ENCODE results near the gene GSKIP. TPM values are rescaled to one million over a fixed set of nuclear protein-coding genes. Genes with fewer than 3 reads are reported as not detected.

GSKIP gene
- total RNA-seq, 2 donors from 2014 or later, result 43.7 to 44.4 TPM

GRCh38 chr14:96390965-96391292 lies 27.6 kb downstream of the GSKIP start:
- Histone ChIP-seq H3K27me3 (ENCODE audit: control insufficient read depth, insufficient read depth, low read length, poor library complexity, severe bottlenecking) (peaks cover 24% of the 10 kb centered on the region), H3K9ac (ENCODE audit: extremely low read depth, low read length, poor library complexity, severe bottlenecking) (peak overlapping the region; percentile 67), H3K4me3 (ENCODE audit: low read length) (peak overlapping the region; percentile 92), H3K27ac (ENCODE audit: low read depth, low read length) (no peak overlapping the region), H3K36me3 (ENCODE audit: control insufficient read depth, insufficient read depth, low read length) (peaks cover 14% of the 10 kb centered on the region), H3K9me3 (ENCODE audit: control insufficient read depth, low read length) (no peaks in the 10 kb centered on the region), H3K4me1 (ENCODE audit: control insufficient read depth, insufficient read depth, low read length) (no peaks in the 10 kb centered on the region)
- H3K4me1 Mint-ChIP-seq, result no peaks in the 10 kb centered on the region
- peaks cover 4% of the 10 kb centered on the region for H3K36me3 Mint-ChIP-seq (ENCODE audit: low read depth)
- no peak overlapping the region for H3K27ac Mint-ChIP-seq
- TF ChIP-seq, protein P1, sequence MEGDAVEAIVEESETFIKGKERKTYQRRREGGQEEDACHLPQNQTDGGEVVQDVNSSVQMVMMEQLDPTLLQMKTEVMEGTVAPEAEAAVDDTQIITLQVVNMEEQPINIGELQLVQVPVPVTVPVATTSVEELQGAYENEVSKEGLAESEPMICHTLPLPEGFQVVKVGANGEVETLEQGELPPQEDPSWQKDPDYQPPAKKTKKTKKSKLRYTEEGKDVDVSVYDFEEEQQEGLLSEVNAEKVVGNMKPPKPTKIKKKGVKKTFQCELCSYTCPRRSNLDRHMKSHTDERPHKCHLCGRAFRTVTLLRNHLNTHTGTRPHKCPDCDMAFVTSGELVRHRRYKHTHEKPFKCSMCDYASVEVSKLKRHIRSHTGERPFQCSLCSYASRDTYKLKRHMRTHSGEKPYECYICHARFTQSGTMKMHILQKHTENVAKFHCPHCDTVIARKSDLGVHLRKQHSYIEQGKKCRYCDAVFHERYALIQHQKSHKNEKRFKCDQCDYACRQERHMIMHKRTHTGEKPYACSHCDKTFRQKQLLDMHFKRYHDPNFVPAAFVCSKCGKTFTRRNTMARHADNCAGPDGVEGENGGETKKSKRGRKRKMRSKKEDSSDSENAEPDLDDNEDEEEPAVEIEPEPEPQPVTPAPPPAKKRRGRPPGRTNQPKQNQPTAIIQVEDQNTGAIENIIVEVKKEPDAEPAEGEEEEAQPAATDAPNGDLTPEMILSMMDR (conservative IDR thresholded peaks at IDR 0.05), result no peak
- H3K9me3 Mint-ChIP-seq, result no peaks in the 10 kb centered on the region
- 15 to 18% methylated on average over 4 to 13 of the region's 13 CpGs for WGBS, 2 experiments (ENCODE audit: insufficient coverage in 1 of 2, insufficient read length in 1 of 2)
- H3K4me3 Mint-ChIP-seq, result peak overlapping the region; percentile 69
- DNase-seq, result no peak
- H3K27me3 Mint-ChIP-seq (ENCODE audit: insufficient read depth), result peaks cover 41% of the 10 kb centered on the region

DNA sequence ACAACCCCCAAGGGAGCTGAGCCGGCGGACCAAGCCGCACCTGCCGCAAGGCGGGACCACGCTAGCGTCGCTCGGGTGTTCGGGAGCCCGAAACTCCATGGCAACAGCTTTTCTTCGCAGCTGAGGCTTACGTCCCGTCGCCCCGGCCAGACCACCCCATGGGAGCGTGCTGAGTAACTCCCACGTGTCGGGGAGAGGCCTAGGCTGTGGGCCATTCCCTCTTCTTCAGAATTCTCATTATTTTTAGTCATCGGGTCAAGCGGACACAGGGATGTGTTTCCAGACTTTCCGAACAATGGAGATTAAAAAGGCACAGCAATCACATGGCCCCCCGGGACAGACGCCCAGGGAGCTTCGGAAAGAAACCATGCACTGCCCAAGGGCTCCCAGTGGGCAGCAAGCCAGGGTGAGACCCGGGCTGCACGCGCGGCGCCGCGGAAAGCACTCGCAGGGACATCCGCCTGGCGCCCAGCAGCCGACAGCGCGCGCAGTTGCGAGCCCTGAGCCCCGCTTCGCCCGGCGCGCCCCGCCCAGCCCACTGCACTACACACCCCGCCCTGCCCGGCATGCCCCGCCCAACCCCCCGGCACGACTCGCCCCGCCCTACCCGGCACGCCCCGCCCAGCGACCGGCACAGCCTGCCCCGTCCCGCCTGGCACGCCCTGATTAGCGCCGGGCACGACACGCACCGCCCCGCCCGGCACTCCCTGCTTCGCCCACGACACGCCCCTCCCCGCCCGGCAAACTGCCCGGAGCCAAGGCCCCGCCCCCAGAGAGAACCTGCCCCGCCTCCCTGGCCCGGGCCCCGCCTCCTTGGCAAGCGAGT lies 28.2 kb downstream of the GSKIP start:
- H3K27ac ChIP-seq (ENCODE audit: low read depth, low read length), result peak overlapping the region; percentile 70
- Mint-ChIP-seq H3K9me3 (no peaks in the 10 kb centered on the region), H3K36me3 (ENCODE audit: low read depth) (peaks cover 4% of the 10 kb centered on the region), H3K27ac (no peak overlapping the region), H3K4me3 (peak overlapping the region; percentile 69), H3K4me1 (no peaks in the 10 kb centered on the region), H3K27me3 (ENCODE audit: insufficient read depth) (peaks cover 41% of the 10 kb centered on the region)
- TF ChIP-seq, protein P1 (conservative IDR thresholded peaks at IDR 0.05), result no peak
- H3K4me1 ChIP-seq (ENCODE audit: control insufficient read depth, insufficient read depth, low read length), result no peaks in the 10 kb centered on the region
- no peaks in the 10 kb centered on the region for H3K9me3 ChIP-seq (ENCODE audit: control insufficient read depth, low read length)
- H3K36me3 ChIP-seq (ENCODE audit: control insufficient read depth, insufficient read depth, low read length), result peaks cover 10% of the 10 kb centered on the region
- peaks cover 24% of the 10 kb centered on the region for H3K27me3 ChIP-seq (ENCODE audit: control insufficient read depth, insufficient read depth, low read length, poor library complexity, severe bottlenecking)
- peak overlapping the region; percentile 67 for H3K9ac ChIP-seq (ENCODE audit: extremely low read depth, low read length, poor library complexity, severe bottlenecking)
- peak overlapping the region; percentile 92 for H3K4me3 ChIP-seq (ENCODE audit: low read length)
- DNase-seq, result peak; percentile 100
- WGBS, 2 experiments (ENCODE audit: insufficient coverage in 1 of 2, insufficient read length in 1 of 2), result 0 to 1% methylated on average over 15 to 76 of the region's 79 CpGs

GRCh38 chr14:96393071-96393691 lies 29.9 kb downstream of the GSKIP start:
- Histone ChIP-seq H3K36me3 (ENCODE audit: control insufficient read depth, insufficient read depth, low read length) (peaks cover 4% of the 10 kb centered on the region), H3K9ac (ENCODE audit: extremely low read depth, low read length, poor library complexity, severe bottlenecking) (no peak overlapping the region), H3K27ac (ENCODE audit: low read depth, low read length) (no peak overlapping the region), H3K4me3 (ENCODE audit: low read length) (no peak overlapping the region), H3K9me3 (ENCODE audit: control insufficient read depth, low read length) (no peaks in the 10 kb centered on the region), H3K4me1 (ENCODE audit: control insufficient read depth, insufficient read depth, low read length) (no peaks in the 10 kb centered on the region), H3K27me3 (ENCODE audit: control insufficient read depth, insufficient read depth, low read length, poor library complexity, severe bottlenecking) (peaks cover 24% of the 10 kb centered on the region)
- TF ChIP-seq, protein P1 (conservative IDR thresholded peaks at IDR 0.05), result no peak
- WGBS, 2 experiments (ENCODE audit: insufficient coverage in 1 of 2, insufficient read length in 1 of 2), result 91 to 95% methylated on average over 4 to 5 of the region's 5 CpGs
- H3K36me3 Mint-ChIP-seq (ENCODE audit: low read depth), result no peaks in the 10 kb centered on the region
- H3K9me3 Mint-ChIP-seq, result no peaks in the 10 kb centered on the region
- H3K27ac Mint-ChIP-seq, result no peak overlapping the region
- H3K4me1 Mint-ChIP-seq, result no peaks in the 10 kb centered on the region
- H3K27me3 Mint-ChIP-seq (ENCODE audit: insufficient read depth), result peaks cover 41% of the 10 kb centered on the region
- H3K4me3 Mint-ChIP-seq, result peak overlapping the region; percentile 69
- no peak for DNase-seq
